ENCODE data around the gene SEMA4F.

SEMA4F gene, protein sequence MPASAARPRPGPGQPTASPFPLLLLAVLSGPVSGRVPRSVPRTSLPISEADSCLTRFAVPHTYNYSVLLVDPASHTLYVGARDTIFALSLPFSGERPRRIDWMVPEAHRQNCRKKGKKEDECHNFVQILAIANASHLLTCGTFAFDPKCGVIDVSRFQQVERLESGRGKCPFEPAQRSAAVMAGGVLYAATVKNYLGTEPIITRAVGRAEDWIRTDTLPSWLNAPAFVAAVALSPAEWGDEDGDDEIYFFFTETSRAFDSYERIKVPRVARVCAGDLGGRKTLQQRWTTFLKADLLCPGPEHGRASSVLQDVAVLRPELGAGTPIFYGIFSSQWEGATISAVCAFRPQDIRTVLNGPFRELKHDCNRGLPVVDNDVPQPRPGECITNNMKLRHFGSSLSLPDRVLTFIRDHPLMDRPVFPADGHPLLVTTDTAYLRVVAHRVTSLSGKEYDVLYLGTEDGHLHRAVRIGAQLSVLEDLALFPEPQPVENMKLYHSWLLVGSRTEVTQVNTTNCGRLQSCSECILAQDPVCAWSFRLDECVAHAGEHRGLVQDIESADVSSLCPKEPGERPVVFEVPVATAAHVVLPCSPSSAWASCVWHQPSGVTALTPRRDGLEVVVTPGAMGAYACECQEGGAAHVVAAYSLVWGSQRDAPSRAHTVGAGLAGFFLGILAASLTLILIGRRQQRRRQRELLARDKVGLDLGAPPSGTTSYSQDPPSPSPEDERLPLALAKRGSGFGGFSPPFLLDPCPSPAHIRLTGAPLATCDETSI

DNA sequence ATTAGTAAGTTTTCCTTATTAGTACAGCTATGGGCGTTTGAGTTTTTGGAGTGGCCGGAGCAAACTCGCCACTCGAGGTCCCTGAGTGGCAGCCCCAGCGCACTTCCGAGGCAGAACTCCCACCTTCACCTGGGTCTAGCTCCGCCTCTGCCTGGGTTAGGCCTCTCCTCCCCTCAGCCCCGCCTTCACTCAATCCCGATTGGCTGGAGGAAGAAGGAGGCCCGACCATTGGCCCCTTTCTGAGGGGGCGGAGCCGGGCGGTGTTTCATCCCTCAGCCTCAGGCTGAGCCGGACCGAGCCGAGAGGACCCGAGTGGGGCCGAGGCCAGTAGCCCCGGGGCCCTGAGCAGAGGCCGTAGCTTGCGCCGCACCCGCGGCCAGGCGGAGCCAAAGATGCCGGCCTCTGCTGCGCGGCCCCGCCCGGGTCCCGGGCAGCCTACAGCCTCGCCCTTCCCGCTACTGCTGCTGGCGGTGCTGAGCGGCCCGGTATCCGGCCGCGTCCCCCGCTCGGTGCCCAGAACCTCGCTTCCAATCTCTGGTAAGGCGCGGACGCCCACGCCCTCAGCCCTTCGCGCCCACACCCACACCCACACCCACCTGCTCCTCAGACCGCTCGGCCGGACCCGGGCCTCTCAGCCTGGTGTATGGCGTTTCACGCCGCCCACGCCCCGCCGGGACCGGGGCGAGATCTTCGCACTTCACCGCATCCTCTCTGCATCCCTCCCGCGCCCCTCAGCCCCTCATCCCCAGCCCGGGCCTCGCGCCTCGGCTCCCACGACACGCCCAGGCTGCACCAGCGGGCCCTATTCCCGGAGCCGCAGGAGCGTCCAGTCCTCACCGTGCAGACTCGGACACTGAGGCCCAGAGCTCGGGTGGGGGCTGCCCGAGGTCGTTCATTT, at the start of gene SEMA4F:
Gene SEMA4F, plus strand, starts transcription at position 263 of the 898 bp plus-strand sequence. Its CDS starts 130 bp downstream, at position 393.
- TF ChIP-seq, protein P1, sequence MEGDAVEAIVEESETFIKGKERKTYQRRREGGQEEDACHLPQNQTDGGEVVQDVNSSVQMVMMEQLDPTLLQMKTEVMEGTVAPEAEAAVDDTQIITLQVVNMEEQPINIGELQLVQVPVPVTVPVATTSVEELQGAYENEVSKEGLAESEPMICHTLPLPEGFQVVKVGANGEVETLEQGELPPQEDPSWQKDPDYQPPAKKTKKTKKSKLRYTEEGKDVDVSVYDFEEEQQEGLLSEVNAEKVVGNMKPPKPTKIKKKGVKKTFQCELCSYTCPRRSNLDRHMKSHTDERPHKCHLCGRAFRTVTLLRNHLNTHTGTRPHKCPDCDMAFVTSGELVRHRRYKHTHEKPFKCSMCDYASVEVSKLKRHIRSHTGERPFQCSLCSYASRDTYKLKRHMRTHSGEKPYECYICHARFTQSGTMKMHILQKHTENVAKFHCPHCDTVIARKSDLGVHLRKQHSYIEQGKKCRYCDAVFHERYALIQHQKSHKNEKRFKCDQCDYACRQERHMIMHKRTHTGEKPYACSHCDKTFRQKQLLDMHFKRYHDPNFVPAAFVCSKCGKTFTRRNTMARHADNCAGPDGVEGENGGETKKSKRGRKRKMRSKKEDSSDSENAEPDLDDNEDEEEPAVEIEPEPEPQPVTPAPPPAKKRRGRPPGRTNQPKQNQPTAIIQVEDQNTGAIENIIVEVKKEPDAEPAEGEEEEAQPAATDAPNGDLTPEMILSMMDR (IDR thresholded peaks at IDR 0.05), result no peak
- Mint-ChIP-seq H3K27ac (no peak within 1 kb of the TSS), H3K4me1 (peaks cover 14% of the 10 kb centered on the region), H3K4me3 (peak within 1 kb of the TSS; percentile 85), H3K9me3 (peaks cover 16% of the 10 kb centered on the region), H3K36me3 (ENCODE audit: low read depth) (peaks cover 4% of the 10 kb centered on the region), H3K27me3 (ENCODE audit: low read depth, poor library complexity) (peaks cover 57% of the 10 kb centered on the region)
- DNase-seq, result peak; percentile 98

DNA sequence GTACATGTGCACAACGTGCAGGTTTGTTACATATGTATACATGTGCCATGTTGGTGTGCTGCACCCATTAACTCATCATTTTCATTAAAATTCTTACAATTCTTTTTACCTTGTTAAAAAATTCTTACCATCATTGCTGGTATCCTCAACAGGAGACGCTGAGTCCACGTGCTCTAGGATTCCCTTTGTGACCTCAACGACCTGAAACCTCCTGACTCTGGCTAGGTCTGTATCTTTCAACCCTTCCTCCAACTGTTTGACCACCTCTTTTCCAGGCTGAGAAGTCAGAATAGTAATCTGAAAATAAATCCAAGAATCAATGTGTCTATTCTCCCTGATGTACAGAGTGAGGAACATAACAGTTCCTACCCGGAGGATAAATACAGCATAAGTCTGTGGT, 47.1 kb upstream of the SEMA4F start:
- H3K36me3 Mint-ChIP-seq (ENCODE audit: low read depth), result no peaks in the 10 kb centered on the region
- H3K27ac Mint-ChIP-seq, result no peak overlapping the region
- H3K9me3 Mint-ChIP-seq, result peaks cover 6% of the 10 kb centered on the region
- DNase-seq, result no peak
- TF ChIP-seq, protein P1 (IDR thresholded peaks at IDR 0.05), result no peak
- peaks cover 58% of the 10 kb centered on the region for H3K27me3 Mint-ChIP-seq (ENCODE audit: low read depth, poor library complexity)
- H3K4me3 Mint-ChIP-seq, result no peak overlapping the region
- H3K4me1 Mint-ChIP-seq, result no peaks in the 10 kb centered on the region

DNA sequence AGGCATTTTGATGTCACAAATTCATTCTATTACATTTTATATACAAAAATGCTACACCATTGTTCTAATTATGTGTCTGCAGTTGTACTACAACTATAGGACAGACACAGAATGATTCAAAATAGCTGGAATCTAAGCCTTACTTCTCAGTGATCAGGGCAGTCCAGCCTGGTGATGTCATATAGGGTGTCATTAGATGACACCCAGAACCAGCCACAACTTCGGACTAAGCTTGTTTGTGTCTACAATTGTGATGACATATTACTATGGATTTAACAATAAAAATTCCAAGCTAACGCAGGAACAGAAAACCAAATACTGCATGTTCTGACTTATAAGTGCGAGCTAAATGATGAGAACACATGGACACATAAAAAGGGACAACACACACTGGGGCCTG, 36.9 kb upstream of the SEMA4F start:
- no peaks in the 10 kb centered on the region for H3K4me1 Mint-ChIP-seq
- no peaks in the 10 kb centered on the region for H3K36me3 Mint-ChIP-seq (ENCODE audit: low read depth)
- H3K4me3 Mint-ChIP-seq, result no peak overlapping the region
- H3K27ac Mint-ChIP-seq, result no peak overlapping the region
- TF ChIP-seq, protein P1 (IDR thresholded peaks at IDR 0.05), result no peak
- DNase-seq, result no peak
- no peaks in the 10 kb centered on the region for H3K9me3 Mint-ChIP-seq
- H3K27me3 Mint-ChIP-seq (ENCODE audit: low read depth, poor library complexity), result peaks cover 35% of the 10 kb centered on the region

DNA sequence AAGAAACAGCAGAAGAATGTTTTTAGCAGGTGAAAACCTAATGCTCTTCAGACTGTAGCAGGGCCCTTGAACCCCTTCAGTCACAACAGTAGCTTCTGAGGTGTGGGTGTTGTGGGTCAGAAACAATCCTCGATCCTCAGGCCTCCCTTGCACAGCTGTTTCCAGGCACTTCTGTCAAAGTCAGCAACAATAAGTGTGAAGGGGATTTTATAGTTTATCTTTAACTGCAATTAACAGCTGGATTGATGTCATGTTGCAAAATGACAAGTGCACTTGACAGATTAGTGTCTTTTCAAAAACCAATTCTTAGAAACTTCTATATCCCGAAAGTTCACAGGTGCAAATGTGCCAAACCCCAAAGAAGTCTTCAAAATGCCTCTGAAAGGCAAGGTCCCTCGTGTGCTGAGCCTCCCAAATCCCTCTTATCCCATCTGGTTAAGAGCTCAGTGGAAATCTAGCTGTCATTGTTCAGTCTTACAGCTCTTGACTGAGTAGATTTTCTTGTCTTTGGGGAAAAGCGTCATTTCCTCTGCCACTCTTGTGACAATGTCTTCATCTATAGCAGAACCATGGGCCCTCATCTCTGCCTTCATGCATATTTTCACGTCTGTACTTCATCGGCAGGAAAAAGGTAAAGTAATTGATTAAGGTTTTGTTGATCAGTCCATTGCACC, 35.5 kb upstream of the SEMA4F start:
- Mint-ChIP-seq H3K27ac (no peak overlapping the region), H3K27me3 (ENCODE audit: low read depth, poor library complexity) (peaks cover 39% of the 10 kb centered on the region), H3K36me3 (ENCODE audit: low read depth) (no peaks in the 10 kb centered on the region), H3K4me1 (no peaks in the 10 kb centered on the region), H3K9me3 (no peaks in the 10 kb centered on the region), H3K4me3 (no peak overlapping the region)
- DNase-seq, result no peak
- TF ChIP-seq, protein P1 (IDR thresholded peaks at IDR 0.05), result no peak

DNA sequence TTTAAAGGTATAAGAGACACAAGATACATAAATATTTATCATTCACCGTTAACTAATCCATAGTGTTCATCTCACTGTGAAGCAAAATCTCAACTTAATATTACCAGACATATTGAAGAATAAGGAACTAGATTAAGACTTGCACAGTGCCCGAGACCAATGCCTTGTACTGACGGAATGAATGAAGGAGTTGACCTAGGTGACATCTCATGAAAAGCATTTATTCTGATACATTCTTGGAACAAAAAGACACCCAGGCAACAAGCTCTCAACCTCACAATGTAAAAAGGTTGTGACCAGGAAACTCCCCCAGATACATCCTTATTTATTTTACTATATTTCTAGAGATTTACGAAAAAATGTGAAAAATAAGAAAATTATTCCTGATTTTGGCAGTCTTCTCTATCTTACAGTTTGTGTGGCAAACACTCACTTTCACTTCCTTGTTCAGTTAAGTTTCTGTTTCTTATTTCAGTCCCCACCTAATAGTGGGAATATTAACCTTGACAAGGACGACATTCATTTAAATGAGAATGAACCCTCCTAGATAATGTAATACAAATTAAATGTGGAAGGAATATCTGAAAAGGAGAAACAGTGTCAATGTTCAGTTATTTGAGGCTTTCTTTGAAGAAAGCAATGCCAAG, 34.3 kb upstream of the SEMA4F start:
- Mint-ChIP-seq H3K4me3 (no peak overlapping the region), H3K27me3 (ENCODE audit: low read depth, poor library complexity) (peaks cover 31% of the 10 kb centered on the region), H3K36me3 (ENCODE audit: low read depth) (no peaks in the 10 kb centered on the region), H3K27ac (no peak overlapping the region), H3K4me1 (no peaks in the 10 kb centered on the region), H3K9me3 (no peaks in the 10 kb centered on the region)
- DNase-seq, result no peak
- TF ChIP-seq, protein P1 (IDR thresholded peaks at IDR 0.05), result no peak
